Thoracic aorta endothelial cell (primary cell): ENCODE measurements around the gene KRTAP5-10. TPM values are rescaled to one million over a fixed set of nuclear protein-coding genes. Genes with fewer than 3 reads are reported as not detected.

Experiments used
- small RNA-seq: library from RNA; depleted of rRNA; stranded (forward); fragments of <200 nt; gene quantifications from one replicate; pipeline ENCODE3, GENCODE V24; 2012
- total RNA-seq: library from RNA; depleted of rRNA; stranded (reverse); fragments of >200 nt; gene quantifications from 2 replicates; pipeline ENCODE4 v1.2.3, GENCODE V29; 2012

The KRTAP5-10 gene, protein sequence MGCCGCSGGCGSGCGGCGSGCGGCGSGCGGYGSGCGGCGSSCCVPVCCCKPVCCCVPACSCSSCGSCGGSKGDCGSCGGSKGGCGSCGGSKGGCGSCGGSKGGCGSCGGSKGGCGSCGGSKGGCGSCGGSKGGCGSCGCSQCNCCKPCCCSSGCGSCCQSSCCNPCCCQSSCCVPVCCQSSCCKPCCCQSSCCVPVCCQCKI
- not detected in 2 replicates for total RNA-seq

DNA sequence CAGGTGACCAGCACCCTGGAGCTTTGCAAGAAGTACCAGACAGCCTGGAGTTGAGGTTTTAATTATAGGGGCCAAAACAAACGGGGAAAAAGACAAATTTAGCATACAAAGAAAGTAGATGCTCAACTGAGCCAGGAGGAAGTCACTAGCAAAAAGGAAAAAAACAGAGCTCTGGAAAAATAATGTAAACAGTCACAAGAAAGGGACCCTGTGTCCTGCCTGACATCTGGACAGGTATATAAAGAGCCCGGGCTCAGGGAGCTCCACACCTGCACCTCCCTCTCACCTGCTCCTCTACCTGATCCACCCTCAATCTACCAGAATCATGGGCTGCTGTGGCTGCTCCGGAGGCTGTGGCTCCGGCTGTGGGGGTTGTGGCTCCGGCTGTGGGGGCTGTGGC lies at the start of gene KRTAP5-10:
Gene KRTAP5-10 (plus strand): TSS at position 301 of the 400 bp plus-strand sequence. CDS start 25 bp downstream, at position 326.

DNA sequence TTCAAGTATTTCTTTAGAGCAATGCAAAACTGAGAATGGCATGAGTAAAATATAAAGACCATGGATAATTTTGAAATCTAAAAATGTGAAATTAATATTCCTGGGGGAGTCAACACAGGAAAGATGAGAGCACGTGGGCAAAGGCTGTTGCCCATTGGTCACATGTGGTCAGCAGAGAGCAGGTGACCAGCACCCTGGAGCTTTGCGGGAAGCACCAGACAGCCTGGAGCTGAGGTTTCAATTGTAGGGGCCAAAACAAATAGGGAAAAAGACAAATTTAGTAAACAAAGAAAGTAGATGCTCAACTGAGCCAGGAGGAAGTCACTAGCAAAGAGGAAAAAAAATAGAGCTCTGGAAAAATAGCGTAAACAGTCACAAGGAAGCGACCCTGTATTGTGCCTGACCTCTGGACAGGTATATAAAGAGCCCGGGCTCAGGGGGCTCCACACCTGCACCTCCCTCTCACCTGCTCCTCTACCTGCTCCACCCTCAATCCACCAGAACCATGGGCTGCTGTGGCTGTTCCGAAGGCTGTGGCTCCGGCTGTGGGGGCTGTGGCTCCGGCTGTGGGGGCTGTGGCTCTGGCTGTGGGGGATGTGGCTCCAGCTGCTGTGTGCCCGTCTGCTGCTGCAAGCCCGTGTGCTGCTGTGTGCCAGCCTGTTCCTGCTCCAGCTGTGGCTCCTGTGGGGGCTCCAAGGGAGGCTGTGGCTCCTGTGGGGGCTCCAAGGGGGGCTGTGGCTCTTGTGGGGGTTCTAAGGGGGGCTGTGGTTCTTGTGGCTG lies 38.4 kb upstream of the KRTAP5-10 start, which contains the start of gene KRTAP5-7:
Gene KRTAP5-7 (plus strand): TSS at position 472 of the 780 bp plus-strand sequence. CDS start 34 bp downstream, at position 506.

DNA sequence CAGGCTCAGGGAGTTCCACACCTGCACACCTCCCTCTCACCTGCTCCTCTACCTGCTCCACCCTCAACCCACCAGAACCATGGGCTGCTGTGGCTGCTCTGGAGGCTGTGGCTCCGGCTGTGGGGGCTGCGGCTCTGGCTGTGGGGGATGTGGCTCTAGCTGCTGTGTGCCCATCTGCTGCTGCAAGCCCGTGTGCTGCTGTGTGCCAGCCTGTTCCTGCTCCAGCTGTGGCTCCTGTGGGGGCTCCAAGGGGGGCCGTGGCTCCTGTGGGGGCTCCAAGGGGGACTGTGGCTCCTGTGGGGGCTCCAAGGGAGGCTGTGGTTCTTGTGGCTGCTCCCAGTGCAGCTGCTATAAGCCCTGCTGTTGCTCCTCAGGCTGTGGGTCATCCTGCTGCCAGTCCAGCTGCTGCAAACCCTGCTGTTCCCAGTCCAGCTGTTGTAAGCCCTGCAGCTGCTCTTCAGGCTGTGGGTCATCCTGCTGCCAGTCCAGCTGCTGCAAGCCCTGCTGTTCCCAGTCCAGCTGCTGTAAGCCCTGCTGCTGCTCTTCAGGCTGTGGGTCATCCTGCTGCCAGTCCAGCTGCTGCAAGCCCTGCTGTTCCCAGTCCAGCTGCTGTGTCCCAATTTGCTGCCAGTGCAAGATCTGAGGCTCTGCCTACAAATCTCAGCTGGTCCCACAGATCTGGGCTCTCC lies 27.2 kb upstream of the KRTAP5-10 start, which contains the start of gene KRTAP5-8:
Gene KRTAP5-8 (plus strand): TSS at position 49 of the 689 bp plus-strand sequence. CDS start 31 bp downstream, at position 80.

DNA sequence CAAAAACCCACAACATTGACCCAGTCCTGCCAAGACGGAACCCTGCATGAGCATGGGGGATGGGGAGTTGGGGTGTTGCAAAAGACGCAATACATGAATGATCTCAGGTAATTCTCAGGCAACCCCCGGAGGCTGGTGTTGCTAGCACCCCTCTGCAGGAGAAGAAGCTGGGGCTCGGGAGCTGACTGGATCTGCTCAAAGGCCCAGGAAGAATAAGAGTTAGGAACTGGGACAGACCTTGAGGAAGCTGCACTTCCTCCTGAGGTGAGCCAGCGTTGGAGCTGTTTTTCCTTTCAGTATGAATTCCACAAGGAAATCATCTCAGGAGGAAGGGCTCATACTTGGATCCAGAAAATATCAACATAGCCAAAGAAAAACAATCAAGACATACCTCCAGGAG lies 17.2 kb upstream of the KRTAP5-10 start, which contains the start of gene KRTAP5-9:
Gene KRTAP5-9 (plus strand): TSS at position 301 of the 400 bp plus-strand sequence. CDS start 238 bp downstream, outside the sequence.

DNA sequence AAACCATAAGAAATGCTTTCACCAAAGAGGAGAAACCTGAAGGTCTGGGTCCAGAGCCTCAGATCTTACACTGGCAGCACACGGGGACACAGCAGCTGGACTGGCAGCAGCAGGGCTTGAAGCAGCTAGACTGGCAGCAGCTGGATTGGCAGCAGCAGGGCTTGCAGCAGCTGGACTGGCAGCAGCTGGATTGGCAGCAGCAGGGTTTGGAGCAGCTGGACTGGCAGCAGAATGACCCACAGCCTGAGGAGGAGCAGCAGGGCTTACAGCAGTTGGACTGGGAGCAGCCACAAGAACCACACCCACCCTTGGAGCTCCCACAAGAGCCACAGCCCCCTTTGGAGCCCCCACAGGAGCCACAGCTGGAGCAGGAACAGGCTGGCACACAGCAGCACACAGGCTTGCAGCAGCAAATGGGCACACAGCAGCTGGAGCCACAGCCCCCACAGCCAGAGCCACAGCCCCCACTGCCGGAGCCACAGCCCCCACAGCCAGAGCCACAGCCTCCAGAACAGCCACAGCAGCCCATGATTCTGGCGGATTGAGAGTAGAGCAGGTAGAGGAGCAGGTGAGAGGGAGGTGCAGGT lies 17.0 kb downstream of the KRTAP5-10 start, which contains the start of gene KRTAP5-11:
Gene KRTAP5-11 (minus strand): TSS at position 567 of the 587 bp plus-strand sequence. CDS start 38 bp downstream, at position 529.

Small RNA genes within 50 kb of the gene (small RNA-seq; reads per million reads assigned to genes)
- gene AP000867.1 (not detected), gene KRTAP5-14P (not detected)

Other genes starting within 250 kb of the KRTAP5-10 start
- 44.3 and 84.8 TPM in 2 replicates for gene DHCR7, start 117.2 kb upstream of the KRTAP5-10 start, total RNA-seq
- 86.4 and 97.5 TPM in 2 replicates for gene NADSYN1, start 112.4 kb upstream of the KRTAP5-10 start, total RNA-seq
- gene KRTAP5-7, start 38.3 kb upstream of the KRTAP5-10 start, total RNA-seq: 0.07 and 0.13 TPM in 2 replicates
- gene KRTAP5-8, start 27.5 kb upstream of the KRTAP5-10 start, total RNA-seq: not detected in 2 replicates
- gene KRTAP5-9, start 17.1 kb upstream of the KRTAP5-10 start, total RNA-seq: not detected in 2 replicates
- gene KRTAP5-11, start 17.3 kb downstream of the KRTAP5-10 start, total RNA-seq: not detected in 2 replicates